Progenitor cell of endocrine pancreas (in vitro differentiated cells): ENCODE results near the gene DOCK8. TPM values are rescaled to one million over a fixed set of nuclear protein-coding genes. Genes with fewer than 3 reads are reported as not detected.

ENCODE experiments used
- DNase-seq: peaks from one replicate; pipeline ENCODE4 v3.0.0; 2021; ENCODE audit warnings: low spot score; ENCODE audit not compliant: unreplicated experiment
- H3K27ac Mint-ChIP-seq: 2 replicates; pipeline ENCODE4 v1.8.0; 2021; ENCODE audit warnings: mild to moderate bottlenecking, moderate library complexity, mixed read lengths
- H3K27me3 Mint-ChIP-seq: 2 replicates; pipeline ENCODE4 v1.8.0; 2021; ENCODE audit warnings: mixed read lengths
- H3K36me3 Mint-ChIP-seq: 2 replicates; pipeline ENCODE4 v1.8.0; 2022; ENCODE audit warnings: mixed read lengths; ENCODE audit not compliant: insufficient read depth
- H3K4me1 Mint-ChIP-seq: 2 replicates; pipeline ENCODE4 v1.8.0; 2021; ENCODE audit warnings: low read depth, mixed read lengths
- H3K4me3 Mint-ChIP-seq: 2 replicates; pipeline ENCODE4 v1.8.0; 2021; ENCODE audit warnings: low read depth, mild to moderate bottlenecking, moderate library complexity, mixed read lengths
- H3K9me3 Mint-ChIP-seq: 2 replicates; pipeline ENCODE4 v1.8.0; 2021; ENCODE audit warnings: low read depth, mixed read lengths
- total RNA-seq: library from RNA; stranded (reverse); gene quantifications from 2 replicates; pipeline ENCODE4 v1.2.1, GENCODE V29; 2021
- TF ChIP-seq, protein P1 (sequence below): fragments of 200-600 bp; sonication (generic); IDR thresholded peaks from one replicate; pipeline ENCODE4 v1.5.0; 2021; ENCODE audit warnings: antibody characterized with exemption, mild to moderate bottlenecking; ENCODE audit not compliant: unreplicated experiment

DOCK8 gene
- total RNA-seq, 1 donor from 2014 or later: 8.3 TPM

DNA sequence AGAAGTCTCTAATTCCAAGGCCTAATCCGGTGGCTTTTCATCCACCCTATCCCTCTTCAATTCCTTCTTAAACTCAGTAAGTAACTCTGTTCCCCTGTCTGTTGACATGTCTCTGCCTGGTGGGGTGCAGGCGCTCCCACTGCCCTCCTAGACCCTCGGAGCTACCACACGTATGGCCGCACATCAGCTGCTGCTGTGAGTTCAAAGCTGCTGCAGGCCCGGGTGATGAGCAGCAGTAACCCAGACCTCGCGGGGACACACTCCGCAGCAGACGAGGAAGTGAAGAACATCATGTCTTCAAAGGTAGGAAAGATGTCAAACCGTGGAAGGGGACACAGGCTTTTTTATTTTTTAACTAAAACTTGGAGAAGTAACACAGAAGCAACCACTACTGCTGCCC, 167.7 kb downstream of the DOCK8 start:
- no peak for DNase-seq
- TF ChIP-seq, protein P1, sequence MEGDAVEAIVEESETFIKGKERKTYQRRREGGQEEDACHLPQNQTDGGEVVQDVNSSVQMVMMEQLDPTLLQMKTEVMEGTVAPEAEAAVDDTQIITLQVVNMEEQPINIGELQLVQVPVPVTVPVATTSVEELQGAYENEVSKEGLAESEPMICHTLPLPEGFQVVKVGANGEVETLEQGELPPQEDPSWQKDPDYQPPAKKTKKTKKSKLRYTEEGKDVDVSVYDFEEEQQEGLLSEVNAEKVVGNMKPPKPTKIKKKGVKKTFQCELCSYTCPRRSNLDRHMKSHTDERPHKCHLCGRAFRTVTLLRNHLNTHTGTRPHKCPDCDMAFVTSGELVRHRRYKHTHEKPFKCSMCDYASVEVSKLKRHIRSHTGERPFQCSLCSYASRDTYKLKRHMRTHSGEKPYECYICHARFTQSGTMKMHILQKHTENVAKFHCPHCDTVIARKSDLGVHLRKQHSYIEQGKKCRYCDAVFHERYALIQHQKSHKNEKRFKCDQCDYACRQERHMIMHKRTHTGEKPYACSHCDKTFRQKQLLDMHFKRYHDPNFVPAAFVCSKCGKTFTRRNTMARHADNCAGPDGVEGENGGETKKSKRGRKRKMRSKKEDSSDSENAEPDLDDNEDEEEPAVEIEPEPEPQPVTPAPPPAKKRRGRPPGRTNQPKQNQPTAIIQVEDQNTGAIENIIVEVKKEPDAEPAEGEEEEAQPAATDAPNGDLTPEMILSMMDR: no peak
- Mint-ChIP-seq H3K36me3 (no peaks in the 10 kb centered on the region), H3K27ac (no peak overlapping the region), H3K9me3 (no peaks in the 10 kb centered on the region), H3K4me3 (no peak overlapping the region), H3K27me3 (no peaks in the 10 kb centered on the region), H3K4me1 (no peaks in the 10 kb centered on the region)

DNA sequence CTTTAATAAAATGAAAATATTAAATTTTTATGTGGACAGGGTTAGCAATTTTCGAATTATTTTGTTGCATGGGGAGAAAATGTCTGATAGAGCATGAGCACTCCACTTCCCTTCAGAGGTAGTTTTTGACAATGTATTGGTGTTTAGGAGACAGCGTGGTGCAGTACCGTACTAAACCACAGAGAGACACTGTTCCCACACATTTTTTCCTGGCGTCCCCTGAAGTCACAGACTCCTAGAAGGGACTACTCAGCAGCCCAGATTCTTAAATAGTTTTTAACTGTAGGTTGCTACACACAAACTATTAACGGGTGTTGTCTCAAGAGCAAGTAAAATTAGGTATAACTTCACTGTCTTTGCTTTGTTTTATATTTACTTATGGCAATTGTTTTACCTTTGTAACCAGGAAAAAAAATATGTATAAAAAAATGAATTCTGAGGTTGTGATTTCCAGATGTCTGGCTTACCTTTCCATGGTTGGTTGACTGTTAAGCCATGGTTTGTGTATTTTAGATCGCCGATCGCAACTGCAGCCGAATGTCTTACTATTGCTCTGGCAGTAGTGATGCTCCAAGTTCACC, 171.2 kb downstream of the DOCK8 start:
- TF ChIP-seq, protein P1: peak; percentile 92
- peak; percentile 37 for DNase-seq
- Mint-ChIP-seq H3K27me3 (no peaks in the 10 kb centered on the region), H3K4me1 (no peaks in the 10 kb centered on the region), H3K36me3 (no peaks in the 10 kb centered on the region), H3K9me3 (no peaks in the 10 kb centered on the region), H3K4me3 (no peak overlapping the region), H3K27ac (no peak overlapping the region)

DNA sequence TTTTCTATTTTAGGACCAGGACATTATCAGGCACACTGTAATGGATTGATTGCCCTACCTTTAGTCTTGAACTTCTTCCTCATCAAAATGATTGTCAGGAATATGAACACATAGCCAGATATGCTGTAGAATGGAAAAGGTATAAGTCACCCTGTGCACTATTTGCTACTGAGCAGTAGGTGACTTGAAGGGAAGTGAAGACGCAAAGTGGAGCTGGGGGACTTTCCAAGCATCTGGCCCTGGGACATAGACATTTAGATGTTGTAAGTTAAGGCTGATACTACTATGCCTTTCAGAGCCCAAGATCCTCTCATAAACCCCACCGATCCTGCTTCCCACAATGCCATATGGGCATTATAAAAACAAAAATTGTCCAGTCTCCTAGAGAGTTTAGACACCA, 174.5 kb downstream of the DOCK8 start:
- H3K36me3 Mint-ChIP-seq: no peaks in the 10 kb centered on the region

DNA sequence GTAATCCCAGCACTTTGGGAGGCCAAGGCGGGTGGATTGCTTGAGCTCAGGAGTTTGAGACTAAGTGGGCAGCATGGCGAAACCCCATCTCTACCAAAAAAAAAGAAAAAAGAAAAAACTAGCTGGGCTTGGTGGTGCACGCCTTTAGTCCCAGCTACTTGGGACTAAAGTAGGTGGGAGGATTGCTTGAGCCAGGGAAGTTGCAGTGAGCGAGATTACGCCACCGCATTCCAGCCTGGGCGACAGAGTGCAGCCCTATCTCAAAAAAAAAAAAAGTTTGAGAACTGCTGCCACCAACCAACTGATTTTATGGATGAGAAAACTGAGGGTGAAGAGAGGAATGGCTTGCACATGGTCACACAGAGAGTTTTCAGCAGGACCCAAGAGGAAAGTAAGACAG, 175.1 kb downstream of the DOCK8 start:
- Mint-ChIP-seq H3K4me3 (no peak overlapping the region), H3K27ac (no peak overlapping the region), H3K9me3 (no peaks in the 10 kb centered on the region), H3K27me3 (no peaks in the 10 kb centered on the region), H3K36me3 (no peaks in the 10 kb centered on the region), H3K4me1 (peaks cover 1% of the 10 kb centered on the region)
- TF ChIP-seq, protein P1: no peak
- DNase-seq: no peak

More for the DNA sequence above, 174.5 kb downstream of the DOCK8 start:
- no peaks in the 10 kb centered on the region for H3K27me3 Mint-ChIP-seq
- no peak overlapping the region for H3K27ac Mint-ChIP-seq
- DNase-seq: no peak
- no peak overlapping the region for H3K4me3 Mint-ChIP-seq
- TF ChIP-seq, protein P1: no peak
- H3K9me3 Mint-ChIP-seq: no peaks in the 10 kb centered on the region
- peaks cover 1% of the 10 kb centered on the region for H3K4me1 Mint-ChIP-seq

DNA sequence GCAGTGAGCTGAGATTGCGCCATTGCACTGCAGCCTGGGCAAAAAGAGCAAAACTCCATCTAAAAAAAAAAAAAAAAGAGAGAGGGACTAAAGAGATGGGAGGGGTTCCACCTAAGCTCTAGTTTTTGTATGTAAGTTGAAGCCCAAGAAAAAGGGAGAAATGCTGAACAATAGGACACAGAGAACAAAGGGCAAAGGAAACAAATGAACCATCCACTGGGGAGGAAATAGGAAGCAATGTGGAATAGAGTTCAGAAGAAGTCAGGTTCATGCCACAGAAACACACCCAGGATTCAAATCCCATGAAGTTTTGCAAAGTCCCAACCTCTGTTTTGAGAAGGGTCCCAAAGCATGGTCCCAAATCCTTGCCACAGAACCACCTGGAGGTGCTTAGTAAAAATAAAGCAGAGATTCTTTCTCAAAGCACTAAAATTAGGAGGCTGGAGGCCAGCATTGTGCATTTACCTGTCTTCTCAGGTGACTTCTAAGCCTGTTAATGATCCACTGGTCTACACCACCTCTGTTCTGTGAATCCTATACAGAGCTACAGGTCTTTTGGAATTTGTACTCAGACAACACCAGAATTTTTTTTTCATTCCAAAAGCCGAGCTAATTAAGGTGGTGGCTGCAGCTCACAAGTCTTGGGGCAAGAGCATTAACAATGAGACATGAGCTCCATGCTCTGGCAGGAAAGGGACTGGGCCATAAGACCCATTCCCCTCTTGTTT, 177.6 kb downstream of the DOCK8 start:
- Mint-ChIP-seq H3K27me3 (no peaks in the 10 kb centered on the region), H3K9me3 (no peaks in the 10 kb centered on the region), H3K27ac (no peak overlapping the region), H3K4me1 (peaks cover 7% of the 10 kb centered on the region), H3K4me3 (no peak overlapping the region), H3K36me3 (no peaks in the 10 kb centered on the region)
- TF ChIP-seq, protein P1: no peak
- DNase-seq: no peak
